H1 (cell line): ENCODE measurements around the gene MEMO1. TPM values are rescaled to one million over a fixed set of nuclear protein-coding genes. Genes with fewer than 3 reads are reported as not detected.

ENCODE experiments used
- CTCF ChIA-PET: fragments of 300-600 bp; sonication (Branson Sonifier 250); formaldehyde crosslinking; loops from one replicate; lab custom pipeline; 2021; ENCODE audit not compliant: partially characterized antibody; lab: Charles Lee
- POLR2A ChIA-PET: fragments of 300-600 bp; sonication (Branson Sonifier 250); formaldehyde crosslinking; loops from one replicate; lab custom pipeline; 2021; ENCODE audit warnings: inconsistent platforms; ENCODE audit not compliant: partially characterized antibody; lab: Charles Lee
- DNase-seq, 2 experiments: peaks; one replicate each; pipeline versions ENCODE4 v3.0.0 to v3.0.0-alpha.2; 2010 to 2022; ENCODE audit warnings: low spot score in 2 of 2, low read depth in 1 of 2, mixed read lengths in 1 of 2
- FAIRE-seq: peaks from 2 replicates; lab custom pipeline; 2011; peaks lifted over from hg19 to GRCh38; lab: Jason Lieb, UNC
- H2AFZ ChIP-seq: 2 replicates; pipeline ENCODE4 v1.8.1; 2012; ENCODE audit warnings: low read length, inconsistent platforms
- H2AK5ac ChIP-seq: 2 replicates; pipeline ENCODE4 v1.6.1; 2013; ENCODE audit warnings: low read depth, low read length
- H2BK120ac ChIP-seq: replicated peaks from 2 replicates; pipeline ENCODE3; 2013; ENCODE audit warnings: low read depth, low read length, inconsistent platforms
- H2BK12ac ChIP-seq: 2 replicates; pipeline ENCODE4 v1.6.1; 2013; ENCODE audit warnings: low read depth, low read length
- H2BK15ac ChIP-seq: 2 replicates; pipeline ENCODE4 v1.6.1; 2013; ENCODE audit warnings: low read length
- H2BK20ac ChIP-seq: 2 replicates; pipeline ENCODE4 v1.6.1; 2013; ENCODE audit warnings: low read length
- H2BK5ac ChIP-seq: 2 replicates; pipeline ENCODE4 v1.6.1; 2013; ENCODE audit warnings: low read depth, low read length
- H3K14ac ChIP-seq: 2 replicates; pipeline ENCODE4 v1.6.1; 2013; ENCODE audit warnings: inconsistent platforms; ENCODE audit not compliant: insufficient read length
- H3K18ac ChIP-seq: 2 replicates; pipeline ENCODE4 v1.6.1; 2013; ENCODE audit warnings: low read length; ENCODE audit errors: extremely low read depth
- H3K23ac ChIP-seq: 2 replicates; pipeline ENCODE4 v1.6.1; 2013; ENCODE audit warnings: inconsistent platforms; ENCODE audit not compliant: insufficient read length
- H3K23me2 ChIP-seq: 2 replicates; pipeline ENCODE4 v1.6.1; 2013; ENCODE audit warnings: low read depth, low read length
- H3K27ac ChIP-seq: 2 replicates; pipeline ENCODE4 v1.6.1; 2011; ENCODE audit warnings: low read depth, low read length, inconsistent platforms
- H3K27me3 ChIP-seq, 4 experiments: replicated peaks in 1 of 4; 1 replicate in 1 of 4; 2 replicates in 3 of 4; pipeline versions ENCODE4 v1.6.1 to v1.8.1; 2011 to 2013; ENCODE audit warnings: low read length in 3 of 4, mild to moderate bottlenecking in 3 of 4, inconsistent platforms in 2 of 4, mixed read lengths in 2 of 4, moderate library complexity in 1 of 4; ENCODE audit not compliant: control insufficient read depth in 3 of 4, insufficient read depth in 3 of 4; ENCODE audit errors: extremely low read depth in 1 of 4
- H3K36me3 ChIP-seq, 4 experiments: 2 replicates each; pipeline versions ENCODE4 v1.6.1 to v1.8.1; 2011 to 2013; ENCODE audit warnings: mild to moderate bottlenecking in 4 of 4, low read length in 3 of 4, moderate library complexity in 2 of 4, control low read depth in 1 of 4, inconsistent platforms in 1 of 4; ENCODE audit not compliant: insufficient read depth in 4 of 4, control insufficient read depth in 2 of 4
- H3K4ac ChIP-seq: replicated peaks from 2 replicates; pipeline ENCODE3; 2013; ENCODE audit warnings: low read length, low read depth, mixed read lengths, inconsistent platforms; ENCODE audit not compliant: insufficient read length
- H3K4me1 ChIP-seq, 4 experiments: replicated peaks in 1 of 4; 1 replicate in 1 of 4; 2 replicates in 3 of 4; pipeline versions ENCODE4 v1.6.1 to v1.8.1; 2011 to 2013; ENCODE audit warnings: low read length in 3 of 4, inconsistent platforms in 2 of 4, mixed read lengths in 1 of 4; ENCODE audit not compliant: insufficient read depth in 4 of 4, control insufficient read depth in 3 of 4
- H3K4me2 ChIP-seq, 2 experiments: 2 replicates each; pipeline versions ENCODE4 v1.6.1 to v1.8.1; 2011 to 2013; ENCODE audit warnings: low read depth in 2 of 2, low read length in 2 of 2, control low read depth in 1 of 2, inconsistent platforms in 1 of 2, mild to moderate bottlenecking in 1 of 2; ENCODE audit not compliant: insufficient read depth in 1 of 2
- H3K4me3 ChIP-seq, 4 experiments: fragments of 200-600, 300-600 bp in 1 of 4; sonication (generic), shearing (Covaris generic), sonication (Bioruptor Twin) in 1 of 4; 2 replicates each; pipeline versions ENCODE4 v1.5.1 to v1.8.1; 2011 to 2016; ENCODE audit warnings: low read length in 4 of 4, low read depth in 3 of 4, control low read depth in 2 of 4, inconsistent platforms in 2 of 4, mild to moderate bottlenecking in 2 of 4, mixed read lengths in 1 of 4, moderate library complexity in 1 of 4; ENCODE audit not compliant: insufficient read depth in 2 of 4; ENCODE audit errors: extremely low read depth in 1 of 4
- H3K56ac ChIP-seq: replicated peaks from 2 replicates; pipeline ENCODE3; 2013; ENCODE audit warnings: low read depth, mild to moderate bottlenecking, mixed read lengths, low read length, inconsistent platforms; ENCODE audit not compliant: insufficient read length
- H3K79me1 ChIP-seq: 2 replicates; pipeline ENCODE4 v1.6.1; 2013; ENCODE audit warnings: low read depth, low read length, control low read depth
- H3K79me2 ChIP-seq, 2 experiments: 2 replicates each; pipeline versions ENCODE4 v1.6.1 to v1.8.1; 2012 to 2013; ENCODE audit warnings: low read length in 2 of 2, mild to moderate bottlenecking in 2 of 2, inconsistent platforms in 1 of 2; ENCODE audit not compliant: insufficient read depth in 2 of 2, control insufficient read depth in 1 of 2
- H3K9ac ChIP-seq, 4 experiments: replicated peaks in 1 of 4; 1 replicate in 1 of 4; 2 replicates in 3 of 4; pipeline versions ENCODE4 v1.6.1 to v1.8.1; 2011 to 2013; ENCODE audit warnings: low read depth in 3 of 4, low read length in 3 of 4, control low read depth in 2 of 4, mild to moderate bottlenecking in 2 of 4, moderate library complexity in 2 of 4, inconsistent platforms in 1 of 4; ENCODE audit errors: extremely low read depth in 1 of 4
- H3K9me3 ChIP-seq, 2 experiments: 2 replicates each; pipeline versions ENCODE4 v1.6.1 to v1.8.1; 2012 to 2013; ENCODE audit warnings: mild to moderate bottlenecking in 2 of 2, moderate library complexity in 2 of 2, control low read depth in 1 of 2, inconsistent platforms in 1 of 2, low read depth in 1 of 2, low read length in 1 of 2, mixed read lengths in 1 of 2; ENCODE audit not compliant: insufficient read depth in 2 of 2
- H4K20me1 ChIP-seq, 2 experiments: replicated peaks in 1 of 2; 2 replicates each; pipeline versions ENCODE3 to v1.8.1; 2011 to 2013; ENCODE audit warnings: inconsistent platforms in 2 of 2, low read length in 2 of 2, mild to moderate bottlenecking in 1 of 2; ENCODE audit not compliant: insufficient read depth in 2 of 2, control insufficient read depth in 1 of 2
- H4K5ac ChIP-seq: 2 replicates; pipeline ENCODE4 v1.6.1; 2013; ENCODE audit warnings: low read length, low read depth, mixed read lengths, inconsistent platforms; ENCODE audit not compliant: insufficient read length
- H4K8ac ChIP-seq: 2 replicates; pipeline ENCODE4 v1.8.0; 2013; ENCODE audit warnings: mild to moderate bottlenecking, moderate library complexity, low read length, inconsistent platforms; ENCODE audit not compliant: insufficient read depth; ENCODE audit errors: extremely low read depth
- H4K91ac ChIP-seq: replicated peaks from 2 replicates; pipeline ENCODE3; 2013; ENCODE audit warnings: low read length, mixed read lengths, inconsistent platforms; ENCODE audit not compliant: insufficient read length
- JUN ChIP-seq: IDR thresholded peaks from 2 replicates; pipeline ENCODE4 v1.6.1; 2011; ENCODE audit warnings: low read depth, mild to moderate bottlenecking, improper control_type of control experiment, low read length
- RAD21 ChIP-seq, 2 experiments: IDR thresholded peaks in 1 of 2; conservative IDR thresholded peaks in 1 of 2; 2 replicates each; pipeline ENCODE4 v1.6.1; 2011; ENCODE audit warnings: low read depth in 2 of 2, low read length in 2 of 2, improper control_type of control experiment in 1 of 2, inconsistent platforms in 1 of 2, mild to moderate bottlenecking in 1 of 2, moderate library complexity in 1 of 2
- SIX5 ChIP-seq: IDR thresholded peaks from 2 replicates; pipeline ENCODE4 v1.6.1; 2011; ENCODE audit warnings: mild to moderate bottlenecking, low read depth, low read length
- TAF1 ChIP-seq: IDR thresholded peaks from 2 replicates; pipeline ENCODE4 v1.6.1; 2011; ENCODE audit warnings: mild to moderate bottlenecking, low read depth, low read length
- WGBS, 2 experiments: shearing (Covaris generic) in 1 of 2; methylation state at CpG; one replicate each; pipeline versions ENCODE4 v1.1.6 to v1.1.7; 2013 to 2015; ENCODE audit warnings: low lambda C conversion rate in 2 of 2, mixed read lengths in 2 of 2, inconsistent platforms in 1 of 2, low coverage in 1 of 2, missing lambda C conversion rate in 1 of 2; ENCODE audit not compliant: insufficient replicate concordance in 2 of 2, insufficient coverage in 1 of 2, insufficient read length in 1 of 2; ENCODE audit errors: extremely low coverage in 1 of 2, missing lambda C conversion rate in 1 of 2; 5-methylcytosine and 5-hydroxymethylcytosine counted together
- polyA plus RNA-seq, 7 experiments: library from polyadenylated mRNA; depleted of rRNA in 3 of 7; stranded (reverse) in 5 of 7; unstranded in 2 of 7; fragments of >200 nt in 5 of 7; fragments of 200-250 nt in 2 of 7; gene quantifications; 1 replicate in 5 of 7; 2 replicates in 1 of 7; 4 replicates in 1 of 7; pipeline versions ENCODE4 v1.2.1 to v1.2.3, GENCODE V29; 2011 to 2013; ENCODE audit warnings: missing spikeins in 2 of 7, mixed read lengths in 2 of 7
- total RNA-seq: library from RNA; stranded (reverse); fragmentation: NEBNext Ultra II Directional; extraction: Animal tissue kit (Norgen Biotek cat#: 25700); gene quantifications from 2 replicates; pipeline ENCODE4 v1.2.1, GENCODE V29; 2021
- TF ChIP-seq, protein P1 (sequence below): IDR thresholded peaks from 2 replicates; pipeline ENCODE4 v1.6.1; 2011; ENCODE audit warnings: low read depth, mild to moderate bottlenecking, low read length; ENCODE audit not compliant: insufficient read depth

The MEMO1 gene
- total and polyA plus RNA-seq, 2 of the 8 experiments (the other 6 are each of a cell fraction or from before 2014, with no cell fraction given), result 26.9 to 54.7 TPM

DNA sequence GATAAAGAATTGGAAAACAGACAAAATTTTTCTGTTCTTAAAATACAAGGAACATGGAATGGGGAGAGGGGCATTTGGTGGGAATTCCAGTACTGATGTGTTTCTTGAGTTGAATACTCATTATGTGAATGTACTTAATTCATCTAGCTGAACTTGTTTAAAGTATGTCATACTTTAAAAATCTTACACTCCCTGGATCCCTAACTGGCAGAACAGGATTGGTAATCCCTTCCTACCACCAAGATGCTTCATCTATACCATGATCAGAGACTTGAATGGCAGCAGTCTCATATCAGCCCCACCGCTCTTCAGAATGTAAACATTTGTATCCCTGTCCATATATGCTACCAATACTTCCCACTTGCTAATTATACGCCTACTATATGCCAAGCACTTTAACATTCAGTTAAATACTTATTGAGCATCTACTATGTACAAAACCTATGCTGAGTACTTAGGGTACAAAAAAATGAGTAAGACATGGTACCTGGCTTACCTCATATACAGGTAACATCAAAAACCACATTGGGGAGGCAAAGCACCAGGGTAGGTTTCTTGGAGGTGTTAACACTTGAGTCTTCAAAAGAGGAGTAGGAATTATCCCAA is 5.3 kb downstream of the MEMO1 start:
- no peak for TF ChIP-seq JUN
- TF ChIP-seq TAF1, result no peak
- TF ChIP-seq SIX5, result no peak
- TF ChIP-seq, protein P1, sequence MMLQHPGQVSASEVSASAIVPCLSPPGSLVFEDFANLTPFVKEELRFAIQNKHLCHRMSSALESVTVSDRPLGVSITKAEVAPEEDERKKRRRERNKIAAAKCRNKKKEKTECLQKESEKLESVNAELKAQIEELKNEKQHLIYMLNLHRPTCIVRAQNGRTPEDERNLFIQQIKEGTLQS, result no peak
- no peak for TF ChIP-seq RAD21 (IDR thresholded peaks at IDR 0.05 in 1 of 2, conservative IDR thresholded peaks at IDR 0.05 in 1 of 2; ENCODE audit: low read depth in 2 of 2, low read length in 2 of 2)
- H3K18ac ChIP-seq, result no peak overlapping the region
- H3K79me2 ChIP-seq, result peaks cover 8 to 84% of the 10 kb centered on the region in 2 experiments
- no peak overlapping the region for H3K4me2 ChIP-seq
- H3K23ac ChIP-seq, result no peak overlapping the region
- no peak overlapping the region for H2BK15ac ChIP-seq
- no peak overlapping the region for H3K4me3 ChIP-seq
- no peak overlapping the region for H4K8ac ChIP-seq
- H2AK5ac ChIP-seq, result no peak overlapping the region
- H2BK12ac ChIP-seq, result no peak overlapping the region
- POLR2A ChIA-PET, result no interaction called here
- H3K36me3 ChIP-seq, result no peaks in the 10 kb centered on the region
- peaks cover 0 to 7% (median 0%) of the 10 kb centered on the region in 4 experiments; a peak in 2 of 7 replicates for H3K4me1 ChIP-seq
- no peaks in the 10 kb centered on the region for H3K9me3 ChIP-seq
- peaks cover 3% of the 10 kb centered on the region; the same call in 1 of the 2 replicates for H3K79me1 ChIP-seq
- no peak overlapping the region for H3K56ac ChIP-seq
- DNase-seq (no peak), FAIRE-seq (no peak)
- no peak overlapping the region for H2BK5ac ChIP-seq
- no peak overlapping the region for H4K91ac ChIP-seq
- no peak overlapping the region for H2BK20ac ChIP-seq
- no peaks in the 10 kb centered on the region for H3K27me3 ChIP-seq
- H3K23me2 ChIP-seq, result peaks cover 5% of the 10 kb centered on the region; the same call in 1 of the 2 replicates
- no peak overlapping the region for H3K14ac ChIP-seq
- H4K20me1 ChIP-seq, result peaks cover 8 to 15% of the 10 kb centered on the region in 2 experiments
- no peak overlapping the region for H4K5ac ChIP-seq
- no peak overlapping the region for H2AFZ ChIP-seq
- WGBS, 2 experiments, result 97% methylated on average over 2 of the region's 2 CpGs; no CpG with 5 or more reads in 1 of the 2 experiments
- H3K9ac ChIP-seq, result no peak overlapping the region
- H3K27ac ChIP-seq, result no peak overlapping the region
- CTCF ChIA-PET, result interaction anchor here (1.3 kb wide), 1 partner anchor 17 kb away, joined by 4 read pairs; no protein-coding TSS in a partner anchor
- no peak overlapping the region for H2BK120ac ChIP-seq
- no peak overlapping the region for H3K4ac ChIP-seq
